Omental fat pad (tissue), 4 donors: ENCODE measurements around the gene ITPRIP. TPM values are rescaled to one million over a fixed set of nuclear protein-coding genes. Genes with fewer than 3 reads are reported as not detected.
A peak's percentile ranks its signal among the peaks of the same experiment; 100 is the strongest.

ENCODE experiments used
- ATAC-seq: fragments of 150-250 bp; one replicate; pipeline ENCODE4 v1.9.1; 2016; ENCODE audit warnings: mild to moderate bottlenecking, moderate library complexity; ENCODE audit not compliant: low FRiP score
- DNase-seq: peaks from one replicate; pipeline ENCODE4 v3.0.0-alpha.2; 2019; ENCODE audit warnings: low spot score
- total RNA-seq, 4 donors: library from RNA; depleted of rRNA; stranded (reverse); fragments of >200 nt; gene quantifications; one replicate each; pipeline ENCODE4 v1.1.0, GENCODE V29; 2016
- TF ChIP-seq, protein P1 (sequence below), 3 donors: fragments of 450-650 bp; IDR thresholded peaks; one replicate each; pipeline ENCODE4 v1.5.1; 2016 to 2017; ENCODE audit warnings: antibody characterized with exemption in 3 of 3, mild to moderate bottlenecking in 3 of 3, moderate library complexity in 2 of 3

Gene ITPRIP, protein sequence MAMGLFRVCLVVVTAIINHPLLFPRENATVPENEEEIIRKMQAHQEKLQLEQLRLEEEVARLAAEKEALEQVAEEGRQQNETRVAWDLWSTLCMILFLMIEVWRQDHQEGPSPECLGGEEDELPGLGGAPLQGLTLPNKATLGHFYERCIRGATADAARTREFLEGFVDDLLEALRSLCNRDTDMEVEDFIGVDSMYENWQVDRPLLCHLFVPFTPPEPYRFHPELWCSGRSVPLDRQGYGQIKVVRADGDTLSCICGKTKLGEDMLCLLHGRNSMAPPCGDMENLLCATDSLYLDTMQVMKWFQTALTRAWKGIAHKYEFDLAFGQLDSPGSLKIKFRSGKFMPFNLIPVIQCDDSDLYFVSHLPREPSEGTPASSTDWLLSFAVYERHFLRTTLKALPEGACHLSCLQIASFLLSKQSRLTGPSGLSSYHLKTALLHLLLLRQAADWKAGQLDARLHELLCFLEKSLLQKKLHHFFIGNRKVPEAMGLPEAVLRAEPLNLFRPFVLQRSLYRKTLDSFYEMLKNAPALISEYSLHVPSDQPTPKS
- total RNA-seq: 10 to 100 TPM; 23.4 to 66.2 (median 49.9) TPM

DNA sequence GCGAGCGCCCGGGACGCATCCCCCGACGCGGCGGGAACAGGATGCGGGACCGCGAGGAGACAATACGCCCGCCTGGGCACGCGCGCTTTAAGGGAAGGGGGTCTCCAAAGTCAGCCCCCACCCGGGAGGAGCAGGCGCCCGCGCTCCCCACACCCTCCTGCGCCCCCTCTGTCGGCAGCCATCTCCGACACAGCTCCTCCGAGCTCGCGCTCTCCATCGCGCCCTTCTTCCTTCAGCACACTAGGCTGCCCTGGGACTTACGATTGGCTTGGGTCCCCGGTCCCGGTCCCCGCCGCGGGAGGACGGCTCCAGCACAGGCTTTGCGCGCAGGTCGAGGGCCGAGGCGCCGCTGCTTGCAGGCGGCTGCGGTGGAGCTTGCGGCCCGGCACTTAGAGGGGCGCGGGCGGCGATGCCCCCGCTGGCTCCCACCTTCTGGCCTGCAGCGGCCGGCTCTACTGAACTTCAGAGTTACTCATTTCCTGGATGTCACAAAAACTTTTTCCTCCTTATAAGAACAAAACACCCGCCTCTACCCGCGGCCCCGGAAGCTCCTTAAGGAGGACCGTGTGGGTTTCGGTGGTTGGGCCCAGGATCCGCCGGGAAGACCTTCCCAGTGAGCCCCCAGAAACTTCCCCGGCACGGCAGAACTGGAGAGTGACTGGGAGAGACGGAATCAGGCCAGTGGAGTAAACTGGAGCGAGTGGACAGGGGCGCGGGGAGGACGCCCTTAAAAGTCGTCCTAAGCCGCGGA, at the start of gene ITPRIP:
Gene ITPRIP, minus strand, starts transcription at position 481 of the 751 bp plus-strand sequence. CDS start 22,414 bp downstream, outside the sequence.
- TF ChIP-seq, protein P1, sequence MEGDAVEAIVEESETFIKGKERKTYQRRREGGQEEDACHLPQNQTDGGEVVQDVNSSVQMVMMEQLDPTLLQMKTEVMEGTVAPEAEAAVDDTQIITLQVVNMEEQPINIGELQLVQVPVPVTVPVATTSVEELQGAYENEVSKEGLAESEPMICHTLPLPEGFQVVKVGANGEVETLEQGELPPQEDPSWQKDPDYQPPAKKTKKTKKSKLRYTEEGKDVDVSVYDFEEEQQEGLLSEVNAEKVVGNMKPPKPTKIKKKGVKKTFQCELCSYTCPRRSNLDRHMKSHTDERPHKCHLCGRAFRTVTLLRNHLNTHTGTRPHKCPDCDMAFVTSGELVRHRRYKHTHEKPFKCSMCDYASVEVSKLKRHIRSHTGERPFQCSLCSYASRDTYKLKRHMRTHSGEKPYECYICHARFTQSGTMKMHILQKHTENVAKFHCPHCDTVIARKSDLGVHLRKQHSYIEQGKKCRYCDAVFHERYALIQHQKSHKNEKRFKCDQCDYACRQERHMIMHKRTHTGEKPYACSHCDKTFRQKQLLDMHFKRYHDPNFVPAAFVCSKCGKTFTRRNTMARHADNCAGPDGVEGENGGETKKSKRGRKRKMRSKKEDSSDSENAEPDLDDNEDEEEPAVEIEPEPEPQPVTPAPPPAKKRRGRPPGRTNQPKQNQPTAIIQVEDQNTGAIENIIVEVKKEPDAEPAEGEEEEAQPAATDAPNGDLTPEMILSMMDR (IDR thresholded peaks at IDR 0.05): no peak
- ATAC-seq (peak; percentile 77), DNase-seq (peak; percentile 74)

DNA sequence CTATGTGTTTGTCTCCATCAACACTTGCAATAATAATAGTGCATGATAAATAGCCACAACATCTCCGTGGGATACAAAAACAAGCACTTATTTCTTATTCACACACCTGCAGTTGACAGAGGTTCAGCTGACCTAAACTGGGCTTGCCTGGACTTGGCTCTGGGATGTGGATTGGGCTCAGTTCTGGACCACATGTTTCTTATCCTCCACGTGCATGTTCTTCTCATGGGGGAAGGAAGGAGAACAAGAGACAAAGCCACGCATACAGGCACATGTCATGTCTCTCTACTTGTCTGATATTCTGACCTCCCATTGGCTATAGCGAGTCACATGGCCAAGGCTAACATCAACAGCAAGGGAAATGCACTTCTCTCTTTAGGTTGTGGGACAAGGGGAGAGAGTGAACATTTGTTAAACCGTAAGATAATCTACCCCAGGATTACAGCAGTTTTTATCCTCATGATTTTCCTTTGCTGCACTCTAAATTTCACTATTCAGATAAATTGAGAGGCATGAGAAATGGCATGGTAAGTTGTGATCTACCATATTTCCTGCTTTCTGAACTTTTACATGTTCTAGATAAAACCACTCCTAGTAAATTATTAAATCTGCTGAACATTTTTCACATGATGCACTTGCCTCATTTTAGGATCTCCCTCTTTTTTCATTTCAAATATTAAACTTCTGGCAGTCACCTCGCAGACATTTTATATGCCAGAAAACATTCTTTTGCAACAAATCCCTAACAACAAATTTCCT, 49.0 kb upstream of the ITPRIP start:
- ATAC-seq (no peak), DNase-seq (no peak)
- TF ChIP-seq, protein P1 (IDR thresholded peaks at IDR 0.05): no peak

DNA sequence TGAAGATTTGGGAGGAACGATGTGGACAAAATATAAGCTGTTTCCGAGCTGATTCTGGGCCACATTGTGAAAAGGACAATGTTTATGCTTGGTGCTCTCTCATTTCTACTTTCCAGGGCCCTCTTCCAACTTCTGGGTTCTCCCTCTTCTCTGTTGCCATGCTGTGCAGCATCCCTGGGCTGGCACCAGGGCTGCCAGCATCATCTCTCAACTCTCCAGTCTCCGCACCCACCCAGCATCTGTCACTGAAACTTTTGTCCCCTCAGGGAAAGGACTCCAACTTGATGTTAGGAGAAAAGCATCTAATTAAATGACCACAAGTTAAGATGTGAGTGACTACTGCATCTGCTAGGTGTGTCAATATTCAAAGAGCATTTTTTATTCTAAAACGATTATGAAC, 42.1 kb upstream of the ITPRIP start:
- DNase-seq (no peak), ATAC-seq (no peak)
- TF ChIP-seq, protein P1 (IDR thresholded peaks at IDR 0.05): no peak

DNA sequence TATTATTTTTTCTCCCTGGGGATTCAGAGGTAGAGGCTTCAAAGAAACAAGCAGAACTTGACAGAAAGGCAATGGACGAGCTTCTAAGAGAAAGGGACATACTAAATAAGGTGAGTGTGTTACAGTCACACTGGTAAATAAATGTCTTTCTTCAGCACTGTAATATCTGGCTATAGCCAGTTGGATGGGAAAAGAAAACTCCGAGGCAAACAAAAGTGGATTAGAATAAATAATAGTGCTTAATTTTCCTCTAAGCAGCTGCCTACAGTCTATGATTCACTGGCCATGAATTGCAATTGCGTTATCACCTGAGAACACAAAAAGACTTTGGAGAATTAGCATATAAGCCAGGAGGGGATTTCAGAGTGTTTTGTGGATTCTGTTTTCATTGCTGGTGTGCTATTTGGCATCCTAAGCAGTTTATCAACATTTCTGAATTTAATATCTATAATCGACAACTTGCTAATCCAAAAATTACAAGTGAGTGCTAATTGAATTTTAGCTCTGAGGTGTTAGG, 38.6 kb upstream of the ITPRIP start:
- DNase-seq (no peak), ATAC-seq (no peak)
- TF ChIP-seq, protein P1 (IDR thresholded peaks at IDR 0.05): no peak

DNA sequence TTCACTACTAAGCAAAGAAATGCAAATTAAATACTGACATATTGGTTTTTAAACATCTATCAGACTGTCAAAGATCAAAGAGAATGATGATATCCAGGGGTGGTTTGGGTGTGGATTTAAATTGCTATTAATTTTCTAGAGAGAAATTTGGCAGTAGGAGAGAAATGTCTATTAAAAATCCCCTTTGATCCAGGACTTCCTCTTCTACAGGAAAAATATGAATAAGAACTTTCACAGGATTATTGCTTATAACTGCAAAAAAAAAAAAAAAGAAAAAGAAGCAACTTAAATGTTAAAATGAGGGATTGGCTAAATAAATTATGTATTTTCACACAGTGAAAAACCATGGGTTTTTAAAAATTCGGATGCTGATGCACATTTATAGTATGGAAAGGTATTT, 36.3 kb upstream of the ITPRIP start:
- TF ChIP-seq, protein P1 (IDR thresholded peaks at IDR 0.05): no peak
- no peak for DNase-seq
- no peak for ATAC-seq

DNA sequence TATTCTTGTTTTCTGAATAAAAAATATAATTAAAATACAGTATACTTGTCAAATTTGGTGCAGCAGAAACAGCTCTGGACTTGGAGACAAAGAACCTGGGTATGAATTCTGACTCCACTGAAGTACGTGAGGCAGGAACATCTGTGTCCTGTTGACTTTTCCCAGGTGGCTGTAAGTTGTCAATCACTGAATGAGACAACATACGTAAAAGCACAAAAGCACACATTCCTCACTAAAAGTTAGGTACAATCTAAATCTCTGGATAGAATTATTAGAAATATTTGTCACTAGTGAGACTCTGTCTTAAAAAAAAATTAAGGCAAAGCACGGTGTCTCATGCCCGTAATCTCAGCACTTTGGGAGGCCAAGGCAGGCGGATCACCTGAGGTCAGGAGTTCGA, 33.5 kb upstream of the ITPRIP start:
- TF ChIP-seq, protein P1 (IDR thresholded peaks at IDR 0.05): no peak
- ATAC-seq (no peak), DNase-seq (no peak)
